Neural cell (in vitro differentiated cells): Measurements from ENCODE around the gene PACS2. TPM values are rescaled to one million over a fixed set of nuclear protein-coding genes. Genes with fewer than 3 reads are reported as not detected.

Source experiments
- H2AFZ ChIP-seq: fragments of 200-600, 300-800 bp; sonication (generic), shearing (Covaris generic); 2 replicates; pipeline ENCODE4 v1.6.0; 2014; ENCODE audit warnings: low read depth, mild to moderate bottlenecking, antibody characterized with exemption, low read length, moderate library complexity
- H3F3A ChIP-seq: fragments of 200-600 bp; shearing (Covaris generic); 2 replicates; pipeline ENCODE4 v1.6.1; 2016; ENCODE audit warnings: mild to moderate bottlenecking, moderate library complexity, mixed read lengths, antibody characterized with exemption, low read length; ENCODE audit not compliant: insufficient read depth, poor library complexity, severe bottlenecking
- H3K27ac ChIP-seq: fragments of 200-600, 300-800 bp; sonication (generic), shearing (Covaris generic); 2 replicates; pipeline ENCODE4 v1.5.1; 2014; ENCODE audit warnings: mild to moderate bottlenecking, low read length, moderate library complexity
- H3K27me3 ChIP-seq: fragments of 300-800, 200-600 bp; sonication (generic), shearing (Covaris generic); 2 replicates; pipeline ENCODE4 v1.6.0; 2014; ENCODE audit warnings: mild to moderate bottlenecking, low read depth, low read length, moderate library complexity; ENCODE audit not compliant: insufficient read depth
- H3K36me3 ChIP-seq: fragments of 300-800, 200-600 bp; sonication (generic), shearing (Covaris generic); 2 replicates; pipeline ENCODE4 v1.5.1; 2014; ENCODE audit warnings: mild to moderate bottlenecking, antibody characterized with exemption, low read length, moderate library complexity; ENCODE audit not compliant: insufficient read depth
- H3K4me2 ChIP-seq: fragments of 300-800, 200-600 bp; sonication (generic), shearing (Covaris generic); 2 replicates; pipeline ENCODE4 v1.6.0; 2014; ENCODE audit warnings: mild to moderate bottlenecking, low read length
- H3K4me3 ChIP-seq: fragments of 300-800, 200-600 bp; sonication (generic), shearing (Covaris generic); 2 replicates; pipeline ENCODE4 v1.5.1; 2014; ENCODE audit warnings: mild to moderate bottlenecking, low read length, moderate library complexity
- H3K79me2 ChIP-seq: fragments of 200-600 bp; shearing (Covaris generic); replicated peaks from 2 replicates; pipeline ENCODE4 v1.6.0; 2014; ENCODE audit warnings: mild to moderate bottlenecking, low read length, moderate library complexity; ENCODE audit not compliant: insufficient read depth
- H3K9ac ChIP-seq: fragments of 300-800, 200-600 bp; sonication (generic), shearing (Covaris generic); 2 replicates; pipeline ENCODE4 v1.6.1; 2016; ENCODE audit warnings: mild to moderate bottlenecking, low read length, mixed read lengths
- H3K9me2 ChIP-seq: fragments of 200-600 bp; shearing (Covaris generic); 2 replicates; pipeline ENCODE4 v1.6.1; 2016; ENCODE audit warnings: mild to moderate bottlenecking, low read length, mixed read lengths; ENCODE audit not compliant: insufficient read depth
- H3K9me3 ChIP-seq: fragments of 200-600, 300-800 bp; sonication (generic), shearing (Covaris generic); 2 replicates; pipeline ENCODE4 v1.6.1; 2016; ENCODE audit warnings: mild to moderate bottlenecking, mixed run types, low read length, moderate library complexity, mixed read lengths
- H4K20me1 ChIP-seq: fragments of 200-600 bp; shearing (Covaris generic); 2 replicates; pipeline ENCODE4 v1.6.1; 2016; ENCODE audit warnings: mild to moderate bottlenecking, mixed run types; ENCODE audit not compliant: insufficient read depth
- CTCF ChIP-seq: fragments of 450-650 bp; IDR thresholded peaks from 2 replicates; pipeline ENCODE4 v1.5.1; 2014; ENCODE audit warnings: antibody characterized with exemption, mild to moderate bottlenecking, moderate library complexity; ENCODE audit not compliant: poor library complexity, severe bottlenecking
- EP300 ChIP-seq: fragments of 450-650 bp; conservative IDR thresholded peaks from 2 replicates; pipeline ENCODE4 v1.6.1; 2014; ENCODE audit warnings: antibody characterized with exemption, mild to moderate bottlenecking, moderate library complexity; ENCODE audit not compliant: poor library complexity, severe bottlenecking
- EZH2 ChIP-seq: fragments of 200-600, 300-800 bp; shearing (Covaris generic), sonication (generic); IDR thresholded peaks from 2 replicates; pipeline ENCODE4 v1.6.1; 2014; ENCODE audit warnings: antibody characterized with exemption, low read length, borderline replicate concordance, mild to moderate bottlenecking; ENCODE audit not compliant: insufficient read depth, poor library complexity, severe bottlenecking
- MXI1 ChIP-seq: fragments of 450-650 bp; conservative IDR thresholded peaks from 2 replicates; pipeline ENCODE4 v1.6.1; 2014; ENCODE audit warnings: antibody characterized with exemption, mild to moderate bottlenecking; ENCODE audit not compliant: poor library complexity, severe bottlenecking
- POLR2AphosphoS5 ChIP-seq: IDR thresholded peaks from 2 replicates; pipeline ENCODE4 v1.6.1; 2012
- RAD21 ChIP-seq: fragments of 450-650 bp; conservative IDR thresholded peaks from 2 replicates; pipeline ENCODE4 v1.6.1; 2014; ENCODE audit warnings: antibody characterized with exemption, mild to moderate bottlenecking, moderate library complexity
- REST ChIP-seq: IDR thresholded peaks from 2 replicates; pipeline ENCODE4 v1.6.1; 2012; ENCODE audit warnings: borderline replicate concordance
- SMC3 ChIP-seq: fragments of 450-650 bp; conservative IDR thresholded peaks from 2 replicates; pipeline ENCODE4 v1.6.1; 2014; ENCODE audit warnings: antibody characterized with exemption, mild to moderate bottlenecking, moderate library complexity; ENCODE audit not compliant: poor library complexity
- TAF1 ChIP-seq: IDR thresholded peaks from 2 replicates; pipeline ENCODE4 v1.6.1; 2012; ENCODE audit warnings: low read depth
- polyA plus RNA-seq: library from polyadenylated mRNA; depleted of rRNA; stranded (reverse); fragments of >200 nt; gene quantifications from 2 replicates; pipeline ENCODE4 v1.2.3, GENCODE V29; 2014

The PACS2 gene
- polyA plus RNA-seq, 1 donor from 2014 or later, result 77.7 TPM

- Histone ChIP-seq H3K4me2 (no peak overlapping the region), H3K9me2 (no peaks in the 10 kb centered on the region), H3K4me3 (no peak overlapping the region), H3K27me3 (no peaks in the 10 kb centered on the region), H3F3A (no peaks in the 10 kb centered on the region), H3K36me3 (no peaks in the 10 kb centered on the region), H3K9me3 (no peaks in the 10 kb centered on the region), H3K27ac (no peak overlapping the region), H2AFZ (no peak overlapping the region), H4K20me1 (no peaks in the 10 kb centered on the region), H3K79me2 (peaks cover 39% of the 10 kb centered on the region), H3K9ac (no peak overlapping the region)
- TF ChIP-seq CTCF, result no peak
- TF ChIP-seq RAD21, result no peak
- TF ChIP-seq TAF1, result no peak
Observed at GRCh38 chr14:105426416-105427130, 112.0 kb downstream of the PACS2 start.

- no peaks in the 10 kb centered on the region for H4K20me1 ChIP-seq
Observed at GRCh38 chr14:105427412-105427811, 112.9 kb downstream of the PACS2 start.

More at GRCh38 chr14:105427412-105427811, 112.9 kb downstream of the PACS2 start:
- Histone ChIP-seq H3F3A (no peaks in the 10 kb centered on the region), H3K79me2 (peaks cover 35% of the 10 kb centered on the region), H3K9ac (no peak overlapping the region), H3K9me3 (no peaks in the 10 kb centered on the region), H3K27me3 (no peaks in the 10 kb centered on the region), H3K4me2 (no peak overlapping the region), H2AFZ (no peak overlapping the region), H3K4me3 (no peak overlapping the region), H3K36me3 (no peaks in the 10 kb centered on the region), H3K9me2 (no peaks in the 10 kb centered on the region), H3K27ac (no peak overlapping the region)
- TF ChIP-seq EP300 (no peak), SMC3 (no peak), POLR2AphosphoS5 (no peak), RAD21 (no peak), MXI1 (no peak), CTCF (no peak), REST (no peak), TAF1 (no peak), EZH2 (no peak)
